GM12878 (cell line): ENCODE data around the gene ADAMTS14. TPM values are rescaled to one million over a fixed set of nuclear protein-coding genes. Genes with fewer than 3 reads are reported as not detected.

Source experiments
- ATAC-seq: fragments of 200-7000 bp; cut with Tn5 transposase; 3 replicates; pipeline ENCODE4 v1.9.1; 2020; ENCODE audit warnings: mild to moderate bottlenecking, moderate library complexity
- BruUV-seq: library from RNA; stranded (reverse); fragments of 400-500 nt; replicated peaks from 2 replicates; lab custom pipeline; 2021; lab: Mats Ljungman, UMichigan
- CTCF ChIA-PET: fragments of 300-600 bp; sonication (Branson Sonifier 250); formaldehyde crosslinking; extraction: SDS; loops from one replicate; lab custom pipeline; 2021; ENCODE audit warnings: inconsistent platforms; lab: Yijun Ruan, JAX
- POLR2A ChIA-PET: fragments of 350-600 bp; formaldehyde crosslinking; extraction: SDS; loops from one replicate; lab custom pipeline; 2021; ENCODE audit warnings: inconsistent platforms; lab: Charles Lee
- RAD21 ChIA-PET: fragments of 300-600 bp; sonication (Branson Sonifier 250); formaldehyde crosslinking; loops from one replicate; lab custom pipeline; 2023; ENCODE audit warnings: antibody characterized with exemption; ENCODE audit not compliant: unreplicated experiment; lab: Charles Lee
- SMC1A ChIA-PET: fragments of 300-600 bp; sonication (Branson Sonifier 250); formaldehyde crosslinking; loops from one replicate; lab custom pipeline; 2023; ENCODE audit not compliant: unreplicated experiment, uncharacterized antibody; lab: Charles Lee
- DNase-seq: peaks from one replicate; pipeline ENCODE4 v3.0.0-alpha.2; 2011; ENCODE audit warnings: low read depth, low spot score
- FAIRE-seq: peaks from 3 replicates; lab custom pipeline; 2011; peaks lifted over from hg19 to GRCh38; lab: Jason Lieb, UNC
- H2AFZ ChIP-seq: 2 replicates; pipeline ENCODE4 v1.6.0; 2011; ENCODE audit warnings: low read depth, low read length, control low read depth; ENCODE audit not compliant: control insufficient read depth
- H3K27ac ChIP-seq: 2 replicates; pipeline ENCODE4 v1.5.1; 2011; ENCODE audit warnings: control low read depth; ENCODE audit not compliant: control insufficient read depth, insufficient read depth
- H3K27me3 ChIP-seq, 2 experiments: replicated peaks in 1 of 2; 2 replicates each; pipeline versions ENCODE4 v1.6.0 to v1.6.1; 2011; ENCODE audit warnings: low read length in 1 of 2; ENCODE audit not compliant: control insufficient read depth in 2 of 2, insufficient read depth in 2 of 2
- H3K36me3 ChIP-seq, 2 experiments: 2 replicates each; pipeline ENCODE4 v1.5.1; 2011; ENCODE audit warnings: low read length in 1 of 2; ENCODE audit not compliant: control insufficient read depth in 2 of 2, insufficient read depth in 2 of 2
- H3K4me1 ChIP-seq: 2 replicates; pipeline ENCODE4 v1.6.1; 2011; ENCODE audit warnings: mild to moderate bottlenecking, low read length, moderate library complexity, mixed read lengths; ENCODE audit not compliant: control insufficient read depth, insufficient read depth
- H3K4me2 ChIP-seq: 2 replicates; pipeline ENCODE4 v1.6.0; 2011; ENCODE audit warnings: control low read depth; ENCODE audit not compliant: control insufficient read depth, insufficient read depth
- H3K4me3 ChIP-seq: fragments of 200-600 bp; sonication (generic); 2 replicates; pipeline ENCODE4 v1.5.1; 2016
- H3K79me2 ChIP-seq: 2 replicates; pipeline ENCODE4 v1.6.0; 2011; ENCODE audit warnings: low read length; ENCODE audit not compliant: control insufficient read depth, insufficient read depth
- H3K9ac ChIP-seq: 2 replicates; pipeline ENCODE4 v1.8.0; 2011; ENCODE audit warnings: low read length, control low read depth, mixed read lengths; ENCODE audit not compliant: control insufficient read depth, insufficient read depth
- H3K9me3 ChIP-seq: replicated peaks from 3 replicates; pipeline ENCODE4 v1.5.1; 2011; ENCODE audit warnings: mild to moderate bottlenecking, low read length; ENCODE audit not compliant: control insufficient read depth, insufficient read depth
- H4K20me1 ChIP-seq: 2 replicates; pipeline ENCODE4 v1.6.0; 2011; ENCODE audit not compliant: control insufficient read depth, insufficient read depth
- BACH1 ChIP-seq: fragments of 450-650 bp; IDR thresholded peaks from 2 replicates; pipeline ENCODE4 v1.6.1; 2017; ENCODE audit warnings: mild to moderate bottlenecking, borderline replicate concordance
- BRCA1 ChIP-seq: IDR thresholded peaks from 2 replicates; pipeline ENCODE4 v1.6.1; 2011; ENCODE audit warnings: low read depth, low read length, improper control_type of control experiment
- CUX1 ChIP-seq: IDR thresholded peaks from 2 replicates; pipeline ENCODE4 v1.6.1; 2012; ENCODE audit warnings: improper control_type of control experiment, low read depth, low read length; ENCODE audit not compliant: insufficient replicate concordance
- DPF2 ChIP-seq: fragments of 450-650 bp; IDR thresholded peaks from 2 replicates; pipeline ENCODE4 v1.6.1; 2017; ENCODE audit warnings: mild to moderate bottlenecking
- ELK1 ChIP-seq: IDR thresholded peaks from 2 replicates; pipeline ENCODE4 v1.6.1; 2012; ENCODE audit warnings: low read depth, low read length, improper control_type of control experiment
- GABPA ChIP-seq: IDR thresholded peaks from 2 replicates; pipeline ENCODE4 v1.6.1; 2014; ENCODE audit warnings: antibody characterized with exemption, low read depth, mild to moderate bottlenecking, inconsistent platforms
- HCFC1 ChIP-seq: fragments of 150-350 bp; IDR thresholded peaks from 2 replicates; pipeline ENCODE4 v1.6.1; 2014; ENCODE audit warnings: low read length
- IKZF2 ChIP-seq, 2 experiments: fragments of 450-650 bp; IDR thresholded peaks; 2 replicates each; pipeline ENCODE4 v1.6.1; 2017; ENCODE audit warnings: mild to moderate bottlenecking in 2 of 2, moderate library complexity in 2 of 2
- JUND ChIP-seq: IDR thresholded peaks from 2 replicates; pipeline ENCODE4 v1.6.1; 2012; ENCODE audit warnings: low read depth, mild to moderate bottlenecking, low read length, improper control_type of control experiment, moderate library complexity
- MXI1 ChIP-seq: fragments of 150-350 bp; IDR thresholded peaks from 2 replicates; pipeline ENCODE4 v1.6.1; 2011; ENCODE audit warnings: low read depth, mild to moderate bottlenecking, inconsistent platforms, low read length, improper control_type of control experiment
- NFIC ChIP-seq: IDR thresholded peaks from 2 replicates; pipeline ENCODE4 v1.6.1; 2012; ENCODE audit warnings: low read depth, mild to moderate bottlenecking, inconsistent platforms, low read length, moderate library complexity
- NR2C2 ChIP-seq: IDR thresholded peaks from 2 replicates; pipeline ENCODE4 v1.6.1; 2011; ENCODE audit warnings: borderline replicate concordance, low read depth; ENCODE audit not compliant: control insufficient read depth, insufficient read length
- POLR2AphosphoS5 ChIP-seq: IDR thresholded peaks from 2 replicates; pipeline ENCODE4 v1.6.1; 2011; ENCODE audit warnings: mild to moderate bottlenecking, low read length, inconsistent platforms
- RB1 ChIP-seq: fragments of 450-650 bp; formaldehyde crosslinking; IDR thresholded peaks from 2 replicates; pipeline ENCODE4 v1.6.1; 2017; ENCODE audit warnings: mild to moderate bottlenecking, borderline replicate concordance
- TBL1XR1 ChIP-seq: IDR thresholded peaks from 2 replicates; pipeline ENCODE4 v1.6.1; 2012; ENCODE audit warnings: low read depth, low read length, improper control_type of control experiment
- WGBS: methylation state at CpG from one replicate; pipeline ENCODE4 v1.1.6; 2016; ENCODE audit warnings: low lambda C conversion rate; ENCODE audit not compliant: insufficient replicate concordance, insufficient coverage; ENCODE audit errors: missing lambda C conversion rate; 5-methylcytosine and 5-hydroxymethylcytosine counted together
- in situ Hi-C: fragments of 300-500 bp; cut with MboI; formaldehyde crosslinking; loops from 9 replicates; pipeline ENCODE4 v1.14.3; 2018; ENCODE audit warnings: mixed read lengths
- intact Hi-C: fragments of 100-400 bp; cut with micrococcal nuclease; formaldehyde crosslinking; loops from one replicate; pipeline ENCODE4 v1.14.2; 2022; ENCODE audit not compliant: unreplicated experiment
- polyA plus RNA-seq, 11 experiments: library from polyadenylated mRNA; depleted of rRNA in 4 of 11; unstranded in 6 of 11; stranded (reverse) in 5 of 11; fragments of >200 nt; fragmentation: Nextera tagmentation in 4 of 11; fragmentation: Illumina TruSeq in 1 of 11; extraction: Ambion mirVana in 4 of 11; extraction: Trizol in 1 of 11; gene quantifications; 1 replicate in 1 of 11; 2 replicates in 10 of 11; pipeline versions ENCODE4 v1.2.1 to v1.2.3, GENCODE V29; 2011 to 2016; ENCODE audit warnings: inconsistent platforms in 2 of 11, missing spikeins in 2 of 11, low read depth in 1 of 11
- total RNA-seq, 4 experiments: library from RNA; depleted of rRNA in 3 of 4; stranded (reverse); fragments of >200 nt in 3 of 4; fragmentation: Illumina TruSeq in 1 of 4; extraction: Trizol in 1 of 4; gene quantifications; 2 replicates each; pipeline versions ENCODE4 v1.2.1 to v1.2.3, GENCODE V29; 2013 to 2021
- TF ChIP-seq, protein P1 (sequence below): fragments of 450-650 bp; IDR thresholded peaks from 2 replicates; pipeline ENCODE4 v1.6.1; 2017; ENCODE audit warnings: antibody characterized with exemption, mild to moderate bottlenecking, moderate library complexity

Gene ADAMTS14
- total and polyA plus RNA-seq, 10 of the 15 experiments (the other 5 are each of a cell fraction or from before 2014, with no cell fraction given), result 0.03 to 0.05 TPM; not detected in 8

DNA sequence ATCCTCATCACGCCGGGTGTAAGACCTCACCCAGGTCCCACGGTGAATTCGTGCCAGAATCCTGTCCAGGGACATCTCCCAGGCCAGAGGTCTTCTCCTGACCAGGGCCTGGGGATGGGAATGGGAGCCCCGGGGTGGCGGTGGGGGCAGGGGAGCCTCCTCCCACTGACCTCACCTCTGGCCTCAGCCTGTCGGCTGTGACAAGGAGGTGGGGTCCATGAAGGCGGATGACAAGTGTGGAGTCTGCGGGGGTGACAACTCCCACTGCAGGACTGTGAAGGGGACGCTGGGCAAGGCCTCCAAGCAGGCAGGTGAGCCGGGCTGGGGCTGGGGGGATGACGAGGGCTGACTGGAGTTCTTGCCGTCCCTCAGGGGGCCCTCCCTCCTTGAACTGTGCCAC, 71.6 kb downstream of the ADAMTS14 start:
- H3K4me1 ChIP-seq, result no peaks in the 10 kb centered on the region
- BruUV-seq, result no TSS peak
- no peak for FAIRE-seq
- CTCF ChIA-PET, result no interaction called here
- no peak overlapping the region for H3K27ac ChIP-seq
- no peaks in the 10 kb centered on the region for H3K36me3 ChIP-seq
- SMC1A ChIA-PET, result interaction anchor here (0.7 kb wide), 1 partner anchor 26 kb away, joined by 3 read pairs; no protein-coding TSS in a partner anchor
- H3K79me2 ChIP-seq, result no peaks in the 10 kb centered on the region
- no peak for ATAC-seq
- in situ Hi-C loops (no loop called here), intact Hi-C loops (no loop called here)
- RAD21 ChIA-PET, result no interaction called here
- no peaks in the 10 kb centered on the region for H3K27me3 ChIP-seq
- DNase-seq, result no peak
- TF ChIP-seq GABPA (no peak), POLR2AphosphoS5 (no peak), TBL1XR1 (no peak), BACH1 (no peak), DPF2 (no peak), MXI1 (no peak), NR2C2 (no peak), RB1 (no peak), NFIC (no peak), IKZF2 (IDR thresholded peaks at IDR 0.05) (no peak), ELK1 (no peak), HCFC1 (no peak), CUX1 (no peak), JUND (no peak), BRCA1 (no peak)
- TF ChIP-seq, protein P1, sequence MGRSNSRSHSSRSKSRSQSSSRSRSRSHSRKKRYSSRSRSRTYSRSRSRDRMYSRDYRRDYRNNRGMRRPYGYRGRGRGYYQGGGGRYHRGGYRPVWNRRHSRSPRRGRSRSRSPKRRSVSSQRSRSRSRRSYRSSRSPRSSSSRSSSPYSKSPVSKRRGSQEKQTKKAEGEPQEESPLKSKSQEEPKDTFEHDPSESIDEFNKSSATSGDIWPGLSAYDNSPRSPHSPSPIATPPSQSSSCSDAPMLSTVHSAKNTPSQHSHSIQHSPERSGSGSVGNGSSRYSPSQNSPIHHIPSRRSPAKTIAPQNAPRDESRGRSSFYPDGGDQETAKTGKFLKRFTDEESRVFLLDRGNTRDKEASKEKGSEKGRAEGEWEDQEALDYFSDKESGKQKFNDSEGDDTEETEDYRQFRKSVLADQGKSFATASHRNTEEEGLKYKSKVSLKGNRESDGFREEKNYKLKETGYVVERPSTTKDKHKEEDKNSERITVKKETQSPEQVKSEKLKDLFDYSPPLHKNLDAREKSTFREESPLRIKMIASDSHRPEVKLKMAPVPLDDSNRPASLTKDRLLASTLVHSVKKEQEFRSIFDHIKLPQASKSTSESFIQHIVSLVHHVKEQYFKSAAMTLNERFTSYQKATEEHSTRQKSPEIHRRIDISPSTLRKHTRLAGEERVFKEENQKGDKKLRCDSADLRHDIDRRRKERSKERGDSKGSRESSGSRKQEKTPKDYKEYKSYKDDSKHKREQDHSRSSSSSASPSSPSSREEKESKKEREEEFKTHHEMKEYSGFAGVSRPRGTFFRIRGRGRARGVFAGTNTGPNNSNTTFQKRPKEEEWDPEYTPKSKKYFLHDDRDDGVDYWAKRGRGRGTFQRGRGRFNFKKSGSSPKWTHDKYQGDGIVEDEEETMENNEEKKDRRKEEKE, result no peak
- 48% methylated on average over 13 of the region's 13 CpGs for WGBS
- no peaks in the 10 kb centered on the region for H4K20me1 ChIP-seq
- H3K9me3 ChIP-seq, result no peaks in the 10 kb centered on the region
- POLR2A ChIA-PET, result no interaction called here
- H3K9ac ChIP-seq, result no peak overlapping the region
- no peak overlapping the region for H3K4me2 ChIP-seq
- H2AFZ ChIP-seq, result no peak overlapping the region
- no peak overlapping the region for H3K4me3 ChIP-seq
